ENCODE results near the gene ADCYAP1.
A peak's percentile ranks its signal among the peaks of the same experiment; 100 is the strongest.

DNA sequence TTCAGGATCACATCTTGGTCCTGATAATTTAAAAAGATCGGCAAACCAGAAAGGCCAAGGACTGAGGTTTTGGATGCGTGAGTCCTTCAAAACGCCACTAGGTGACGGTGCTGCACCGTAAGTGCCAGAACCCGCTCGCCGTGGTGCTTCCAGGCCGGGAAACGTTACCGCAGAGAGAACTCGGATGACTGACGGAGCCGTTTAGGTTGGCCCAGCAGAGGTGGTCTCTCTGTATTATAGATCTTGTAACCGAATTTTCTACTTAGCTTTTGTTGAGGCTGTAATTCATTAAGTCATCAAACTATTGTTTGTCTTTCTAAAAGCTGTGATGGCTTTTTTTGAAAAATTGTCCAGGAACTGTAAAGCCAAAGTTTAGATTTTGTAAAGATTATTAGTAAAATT is 39.8 kb upstream of the ADCYAP1 start:
- TF ChIP-seq, protein P1, sequence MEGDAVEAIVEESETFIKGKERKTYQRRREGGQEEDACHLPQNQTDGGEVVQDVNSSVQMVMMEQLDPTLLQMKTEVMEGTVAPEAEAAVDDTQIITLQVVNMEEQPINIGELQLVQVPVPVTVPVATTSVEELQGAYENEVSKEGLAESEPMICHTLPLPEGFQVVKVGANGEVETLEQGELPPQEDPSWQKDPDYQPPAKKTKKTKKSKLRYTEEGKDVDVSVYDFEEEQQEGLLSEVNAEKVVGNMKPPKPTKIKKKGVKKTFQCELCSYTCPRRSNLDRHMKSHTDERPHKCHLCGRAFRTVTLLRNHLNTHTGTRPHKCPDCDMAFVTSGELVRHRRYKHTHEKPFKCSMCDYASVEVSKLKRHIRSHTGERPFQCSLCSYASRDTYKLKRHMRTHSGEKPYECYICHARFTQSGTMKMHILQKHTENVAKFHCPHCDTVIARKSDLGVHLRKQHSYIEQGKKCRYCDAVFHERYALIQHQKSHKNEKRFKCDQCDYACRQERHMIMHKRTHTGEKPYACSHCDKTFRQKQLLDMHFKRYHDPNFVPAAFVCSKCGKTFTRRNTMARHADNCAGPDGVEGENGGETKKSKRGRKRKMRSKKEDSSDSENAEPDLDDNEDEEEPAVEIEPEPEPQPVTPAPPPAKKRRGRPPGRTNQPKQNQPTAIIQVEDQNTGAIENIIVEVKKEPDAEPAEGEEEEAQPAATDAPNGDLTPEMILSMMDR (IDR thresholded peaks at IDR 0.05) = peak; percentile 67
- no peak for TF ChIP-seq EZH2 (IDR thresholded peaks at IDR 0.05; ENCODE audit: borderline replicate concordance, insufficient read depth, low read depth, low read length, poor library complexity, severe bottlenecking)

Measured in B cell (primary cell).